Muscle layer of duodenum (tissue), 2 donors: ENCODE measurements around the gene LBH.

ENCODE experiments used
- H3K27ac ChIP-seq: one replicate; pipeline ENCODE4 v1.7.0; 2013; ENCODE audit warnings: mild to moderate bottlenecking, low read length
- H3K27me3 ChIP-seq: one replicate; pipeline ENCODE4 v1.7.0; 2013; ENCODE audit warnings: low read depth, mild to moderate bottlenecking, control low read depth, low read length
- H3K36me3 ChIP-seq, 2 donors: one replicate each; pipeline ENCODE4 v1.7.0; 2013; ENCODE audit warnings: low read length in 2 of 2, control low read depth in 1 of 2, mild to moderate bottlenecking in 1 of 2; ENCODE audit not compliant: insufficient read depth in 2 of 2, control insufficient read depth in 1 of 2
- H3K4me1 ChIP-seq, 2 donors: one replicate each; pipeline ENCODE4 v1.7.0; 2013; ENCODE audit warnings: low read length in 2 of 2, mild to moderate bottlenecking in 2 of 2, control low read depth in 1 of 2, moderate library complexity in 1 of 2; ENCODE audit not compliant: insufficient read depth in 2 of 2, control insufficient read depth in 1 of 2
- H3K4me3 ChIP-seq, 2 donors: one replicate each; pipeline ENCODE4 v1.7.0; 2013; ENCODE audit warnings: low read length in 2 of 2, low read depth in 1 of 2, mild to moderate bottlenecking in 1 of 2
- H3K9me3 ChIP-seq, 2 donors: one replicate each; pipeline ENCODE4 v1.7.0; 2013; ENCODE audit warnings: low read length in 2 of 2, control low read depth in 1 of 2, mild to moderate bottlenecking in 1 of 2; ENCODE audit not compliant: control insufficient read depth in 1 of 2
- donor health status: healthy.

The LBH gene

DNA sequence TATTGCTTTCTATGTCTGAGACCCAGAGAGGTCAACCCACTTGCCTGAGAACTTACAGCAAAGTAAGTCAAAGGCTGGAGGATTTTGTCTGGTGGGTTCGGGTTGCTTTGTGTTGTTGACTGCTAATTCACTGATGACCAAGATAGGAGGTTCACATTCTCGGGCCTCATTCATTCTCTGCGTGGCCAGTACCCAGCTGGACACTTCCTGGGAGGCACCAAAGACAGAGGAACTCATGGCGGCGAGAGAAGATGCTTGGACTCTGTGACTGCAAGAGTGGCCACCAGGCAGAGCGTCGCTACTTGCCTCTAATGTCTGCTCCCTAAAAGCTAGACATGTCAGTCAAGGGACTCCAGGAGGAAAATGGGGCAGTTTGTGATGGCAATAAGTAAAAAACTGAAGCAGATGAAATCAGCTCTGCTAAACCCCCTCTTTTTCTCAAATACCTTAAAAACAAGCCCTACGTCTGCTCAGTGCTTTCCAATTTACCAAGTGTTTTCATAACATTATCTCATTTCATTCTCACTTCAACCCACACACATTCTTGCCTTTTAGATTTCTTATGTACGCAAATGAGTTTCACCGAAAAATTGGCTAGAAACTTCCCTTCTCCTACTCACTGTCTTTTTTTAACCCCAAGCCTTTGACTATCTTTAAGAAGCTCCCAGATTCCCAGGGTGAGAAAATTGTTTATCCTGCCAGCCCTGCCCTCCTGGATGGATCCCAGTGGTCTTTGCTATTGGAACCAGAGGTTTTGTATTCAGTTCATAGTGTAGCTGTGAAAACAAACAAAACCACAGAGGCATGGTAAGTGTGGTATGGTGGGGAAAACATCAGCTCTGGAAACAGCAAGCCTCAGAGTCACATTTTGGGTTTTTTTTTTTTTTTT, 4.9 kb upstream of the LBH start:
- H3K9me3 ChIP-seq, result no peaks in the 10 kb centered on the region
- H3K4me3 ChIP-seq, result no peak overlapping the region
- peaks cover 7 to 21% of the 10 kb centered on the region in 2 donors for H3K4me1 ChIP-seq
- no peaks in the 10 kb centered on the region for H3K36me3 ChIP-seq
- H3K27ac ChIP-seq, result peak overlapping the region; percentile 79
- no peaks in the 10 kb centered on the region for H3K27me3 ChIP-seq

DNA sequence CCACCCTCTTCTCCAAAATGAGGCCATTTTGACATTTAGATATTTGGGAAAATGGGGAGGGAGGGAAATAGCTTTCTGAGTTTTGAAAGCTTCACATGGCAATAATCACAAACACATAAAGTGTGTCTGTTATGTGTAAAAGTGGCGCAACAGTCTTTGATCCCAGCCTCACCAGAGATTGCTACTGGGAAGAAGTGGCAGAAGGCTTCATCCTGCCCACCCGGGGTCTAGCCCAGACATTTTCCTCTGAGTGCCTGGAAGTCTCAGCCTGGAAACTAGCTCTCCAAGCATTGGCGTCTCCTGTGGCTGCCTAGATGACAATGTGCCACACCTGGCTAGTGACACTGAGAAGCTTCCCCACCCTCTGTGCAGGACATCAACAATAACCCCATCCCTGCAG, 1.7 kb upstream of the LBH start:
- no peak overlapping the region for H3K27ac ChIP-seq

GRCh38 chr2:30230497-30231211, 680 bp upstream of the LBH start:
- Histone ChIP-seq H3K4me3 (peak overlapping the region; percentile 70 to 85), H3K27ac (peak overlapping the region; percentile 56), H3K4me1 (peaks cover 13 to 28% of the 10 kb centered on the region in 2 donors), H3K9me3 (no peaks in the 10 kb centered on the region), H3K27me3 (no peaks in the 10 kb centered on the region), H3K36me3 (peaks cover 0 to 1% of the 10 kb centered on the region in 2 donors)

More for the DNA sequence above, 1.7 kb upstream of the LBH start:
- Histone ChIP-seq H3K27me3 (no peaks in the 10 kb centered on the region), H3K9me3 (no peaks in the 10 kb centered on the region), H3K4me1 (peaks cover 16 to 28% of the 10 kb centered on the region in 2 donors), H3K4me3 (no peak overlapping the region), H3K36me3 (no peaks in the 10 kb centered on the region)

GRCh38 chr2:30231996-30232800, 864 bp downstream of the LBH start:
- no peaks in the 10 kb centered on the region for H3K27me3 ChIP-seq
- peak overlapping the region; percentile 58 to 85 for H3K4me3 ChIP-seq
- H3K4me1 ChIP-seq, result peaks cover 10 to 38% of the 10 kb centered on the region in 2 donors
- peak overlapping the region; percentile 61 for H3K27ac ChIP-seq
- H3K36me3 ChIP-seq, result peaks cover 0 to 10% of the 10 kb centered on the region in 2 donors
- H3K9me3 ChIP-seq, result no peaks in the 10 kb centered on the region

GRCh38 chr2:30232801-30233130, 1.4 kb downstream of the LBH start:
- peaks cover 0 to 10% of the 10 kb centered on the region in 2 donors for H3K36me3 ChIP-seq
- H3K27me3 ChIP-seq, result no peaks in the 10 kb centered on the region
- peak overlapping the region; percentile 58 to 85 for H3K4me3 ChIP-seq
- no peaks in the 10 kb centered on the region for H3K9me3 ChIP-seq
- peaks cover 10 to 43% of the 10 kb centered on the region in 2 donors for H3K4me1 ChIP-seq
- peak overlapping the region; percentile 61 for H3K27ac ChIP-seq

- no peaks in the 10 kb centered on the region for H3K9me3 ChIP-seq
- H3K27me3 ChIP-seq, result no peaks in the 10 kb centered on the region
- H3K4me1 ChIP-seq, result peaks cover 10 to 50% of the 10 kb centered on the region in 2 donors
- H3K36me3 ChIP-seq, result peaks cover 0 to 10% of the 10 kb centered on the region in 2 donors
- peak overlapping the region; percentile 58 to 85 for H3K4me3 ChIP-seq
- H3K27ac ChIP-seq, result no peak overlapping the region
Observed at GRCh38 chr2:30233271-30234009, 2.1 kb downstream of the LBH start.

GRCh38 chr2:30234180-30234971, 3.0 kb downstream of the LBH start:
- Histone ChIP-seq H3K9me3 (no peaks in the 10 kb centered on the region), H3K4me3 (peak overlapping the region; percentile 58 to 85), H3K36me3 (peaks cover 0 to 10% of the 10 kb centered on the region in 2 donors), H3K27me3 (no peaks in the 10 kb centered on the region), H3K27ac (no peak overlapping the region), H3K4me1 (peaks cover 10 to 54% of the 10 kb centered on the region in 2 donors)

GRCh38 chr2:30235008-30235655, 3.8 kb downstream of the LBH start:
- no peaks in the 10 kb centered on the region for H3K27me3 ChIP-seq
- peaks cover 14 to 61% of the 10 kb centered on the region in 2 donors for H3K4me1 ChIP-seq
- H3K27ac ChIP-seq, result no peak overlapping the region
- H3K36me3 ChIP-seq, result peaks cover 0 to 10% of the 10 kb centered on the region in 2 donors
- peak overlapping the region in 1 of 2 donors; percentile 85 for H3K4me3 ChIP-seq
- H3K9me3 ChIP-seq, result no peaks in the 10 kb centered on the region

DNA sequence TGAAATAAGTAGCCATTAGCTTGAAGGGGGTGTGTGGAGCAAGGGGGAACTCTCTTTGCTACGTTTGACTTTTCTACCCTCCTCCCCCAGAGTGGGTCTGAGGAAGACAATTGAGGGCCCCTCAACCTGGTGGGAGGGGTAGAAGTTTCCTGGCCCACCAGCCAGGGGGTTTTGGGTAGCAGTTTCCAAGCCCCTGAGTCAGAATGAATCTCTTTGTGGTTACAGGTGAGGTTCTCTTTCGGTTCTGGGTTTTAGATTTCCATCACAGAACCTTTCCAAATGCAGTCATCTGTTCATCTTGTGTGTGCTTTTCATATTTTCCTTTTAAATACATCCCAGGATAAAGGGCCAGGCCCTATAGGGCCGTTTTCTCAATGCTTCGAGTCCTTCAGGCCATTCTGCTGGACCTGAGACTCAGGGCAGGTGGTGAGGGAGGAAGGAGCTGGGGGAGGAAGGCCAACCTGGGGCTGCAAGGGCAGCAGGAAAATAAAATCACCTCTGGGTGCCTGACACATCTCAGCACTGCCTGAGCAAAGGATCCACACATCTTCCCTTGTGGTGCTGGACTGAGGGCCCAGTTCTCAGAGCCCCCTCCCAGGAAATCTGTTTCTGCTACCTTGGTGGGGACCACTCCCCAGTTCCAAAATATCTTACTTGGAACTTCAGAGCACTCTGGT, 4.7 kb downstream of the LBH start:
- Histone ChIP-seq H3K4me1 (peaks cover 14 to 67% of the 10 kb centered on the region in 2 donors), H3K9me3 (no peaks in the 10 kb centered on the region), H3K27me3 (no peaks in the 10 kb centered on the region), H3K27ac (no peak overlapping the region), H3K36me3 (peaks cover 0 to 10% of the 10 kb centered on the region in 2 donors), H3K4me3 (peak overlapping the region in 1 of 2 donors; percentile 3)
